ENCODE results near the gene SYNGR1. TPM values are rescaled to one million over a fixed set of nuclear protein-coding genes. Genes with fewer than 3 reads are reported as not detected.

Gene SYNGR1
- total RNA-seq, 1 donor, result 3.6 TPM

- no peaks in the 10 kb centered on the region for H3K27me3 ChIP-seq (ENCODE audit: insufficient read depth, low read length)
- H4K20me1 ChIP-seq (ENCODE audit: insufficient read depth, low read length), result no peaks in the 10 kb centered on the region
- H3K9me3 ChIP-seq (ENCODE audit: low read depth, low read length), result no peaks in the 10 kb centered on the region
- no peaks in the 10 kb centered on the region for H3K79me2 ChIP-seq (ENCODE audit: insufficient read depth, low read length)
- H3K4me3 ChIP-seq (ENCODE audit: insufficient read depth, low read length), result no peak overlapping the region
- TF ChIP-seq CTCF (IDR thresholded peaks at IDR 0.05; ENCODE audit: extremely low read depth, low read depth, low read length), result no peak
- peak; percentile 49 for DNase-seq (ENCODE audit: insufficient read length, low spot score, missing footprints)
- no peak overlapping the region for H2AFZ ChIP-seq (ENCODE audit: low read length)
- H3K4me1 ChIP-seq (ENCODE audit: insufficient read depth, low read length), result no peaks in the 10 kb centered on the region
- H3K36me3 ChIP-seq (ENCODE audit: insufficient read depth, low read length), result peaks cover 68% of the 10 kb centered on the region
- no peak overlapping the region for H3K27ac ChIP-seq (ENCODE audit: low read depth, low read length)
- no peak overlapping the region for H3K4me2 ChIP-seq (ENCODE audit: insufficient read depth, low read length)
These were observed 71.9 kb downstream of the SYNGR1 start for GRCh38 chr22:39421691-39422090.

- no peaks in the 10 kb centered on the region for H4K20me1 ChIP-seq (ENCODE audit: insufficient read depth, low read length)
- H3K9me3 ChIP-seq (ENCODE audit: low read depth, low read length), result no peaks in the 10 kb centered on the region
- no peak overlapping the region for H3K27ac ChIP-seq (ENCODE audit: low read depth, low read length)
- no peaks in the 10 kb centered on the region for H3K4me1 ChIP-seq (ENCODE audit: insufficient read depth, low read length)
- no peaks in the 10 kb centered on the region for H3K79me2 ChIP-seq (ENCODE audit: insufficient read depth, low read length)
- no peak overlapping the region for H3K4me3 ChIP-seq (ENCODE audit: insufficient read depth, low read length)
- DNase-seq (ENCODE audit: insufficient read length, low spot score, missing footprints), result peak; percentile 45
- TF ChIP-seq CTCF (IDR thresholded peaks at IDR 0.05; ENCODE audit: extremely low read depth, low read depth, low read length), result no peak
- no peak overlapping the region for H2AFZ ChIP-seq (ENCODE audit: low read length)
- H3K4me2 ChIP-seq (ENCODE audit: insufficient read depth, low read length), result no peak overlapping the region
- H3K27me3 ChIP-seq (ENCODE audit: insufficient read depth, low read length), result no peaks in the 10 kb centered on the region
- peaks cover 68% of the 10 kb centered on the region for H3K36me3 ChIP-seq (ENCODE audit: insufficient read depth, low read length)
These were observed 72.3 kb downstream of the SYNGR1 start for GRCh38 chr22:39422101-39422500.

GRCh38 chr22:39422721-39423120 lies 72.9 kb downstream of the SYNGR1 start:
- Histone ChIP-seq H3K79me2 (ENCODE audit: insufficient read depth, low read length) (no peaks in the 10 kb centered on the region), H3K9me3 (ENCODE audit: low read depth, low read length) (no peaks in the 10 kb centered on the region), H3K27me3 (ENCODE audit: insufficient read depth, low read length) (no peaks in the 10 kb centered on the region), H3K4me3 (ENCODE audit: insufficient read depth, low read length) (no peak overlapping the region), H3K36me3 (ENCODE audit: insufficient read depth, low read length) (peaks cover 70% of the 10 kb centered on the region), H4K20me1 (ENCODE audit: insufficient read depth, low read length) (no peaks in the 10 kb centered on the region), H3K27ac (ENCODE audit: low read depth, low read length) (no peak overlapping the region), H3K4me1 (ENCODE audit: insufficient read depth, low read length) (no peaks in the 10 kb centered on the region), H3K4me2 (ENCODE audit: insufficient read depth, low read length) (no peak overlapping the region), H2AFZ (ENCODE audit: low read length) (no peak overlapping the region)
- TF ChIP-seq CTCF (IDR thresholded peaks at IDR 0.05; ENCODE audit: extremely low read depth, low read depth, low read length), result no peak
- no peak for DNase-seq (ENCODE audit: insufficient read length, low spot score, missing footprints)

GRCh38 chr22:39423976-39424375 lies 74.2 kb downstream of the SYNGR1 start:
- H4K20me1 ChIP-seq (ENCODE audit: insufficient read depth, low read length), result no peaks in the 10 kb centered on the region
- no peak overlapping the region for H3K27ac ChIP-seq (ENCODE audit: low read depth, low read length)

More at GRCh38 chr22:39423976-39424375, 74.2 kb downstream of the SYNGR1 start:
- Histone ChIP-seq H3K4me3 (ENCODE audit: insufficient read depth, low read length) (no peak overlapping the region), H3K27me3 (ENCODE audit: insufficient read depth, low read length) (no peaks in the 10 kb centered on the region), H3K4me2 (ENCODE audit: insufficient read depth, low read length) (no peak overlapping the region), H3K9me3 (ENCODE audit: low read depth, low read length) (no peaks in the 10 kb centered on the region), H3K36me3 (ENCODE audit: insufficient read depth, low read length) (peaks cover 59% of the 10 kb centered on the region), H3K4me1 (ENCODE audit: insufficient read depth, low read length) (no peaks in the 10 kb centered on the region), H3K79me2 (ENCODE audit: insufficient read depth, low read length) (no peaks in the 10 kb centered on the region), H2AFZ (ENCODE audit: low read length) (no peak overlapping the region)
- no peak for DNase-seq (ENCODE audit: insufficient read length, low spot score, missing footprints)
- no peak for TF ChIP-seq CTCF (IDR thresholded peaks at IDR 0.05; ENCODE audit: extremely low read depth, low read depth, low read length)
